Gastrocnemius medialis (tissue), 4 donors: ENCODE results near the gene CERS6. TPM values are rescaled to one million over a fixed set of nuclear protein-coding genes. Genes with fewer than 3 reads are reported as not detected.

Source experiments
- ATAC-seq, 2 donors: fragments of 150-250 bp; one replicate each; pipeline ENCODE4 v1.9.1; 2016
- DNase-seq, 2 donors: peaks; one replicate each; pipeline ENCODE4 v3.0.0-alpha.2; 2019
- H3K27ac ChIP-seq, 4 donors: fragments of 200-600 bp; sonication (generic); 1 replicate in 1 of 4; 2 replicates in 3 of 4; pipeline ENCODE4 v1.5.1; 2016 to 2018; ENCODE audit warnings: mild to moderate bottlenecking in 2 of 4, moderate library complexity in 1 of 4
- H3K27me3 ChIP-seq, 3 donors: fragments of 200-600 bp; sonication (generic) in 2 of 3; 1 replicate in 1 of 3; 2 replicates in 2 of 3; pipeline versions ENCODE4 v1.5.1 to v1.6.0; 2016 to 2019; ENCODE audit warnings: mild to moderate bottlenecking in 1 of 3, moderate library complexity in 1 of 3
- H3K36me3 ChIP-seq, 2 donors: fragments of 200-600 bp; sonication (generic) in 1 of 2; one replicate each; pipeline ENCODE4 v1.5.1; 2017 to 2018
- H3K4me1 ChIP-seq, 2 donors: fragments of 200-600 bp; sonication (generic) in 1 of 2; one replicate each; pipeline ENCODE4 v1.5.1; 2016 to 2017; ENCODE audit warnings: mild to moderate bottlenecking in 2 of 2
- H3K4me3 ChIP-seq, 4 donors: fragments of 200-600 bp; sonication (generic) in 3 of 4; 1 replicate in 1 of 4; 2 replicates in 3 of 4; pipeline ENCODE4 v1.5.1; 2016 to 2019; ENCODE audit warnings: mild to moderate bottlenecking in 2 of 4
- H3K9me3 ChIP-seq, 3 donors: fragments of 200-600 bp; sonication (generic) in 2 of 3; 1 replicate in 1 of 3; 2 replicates in 2 of 3; pipeline ENCODE4 v1.5.1; 2016 to 2019
- CTCF ChIP-seq, 5 experiments: fragments of 450-650 bp in 3 of 5; fragments of 200-600 bp in 2 of 5; sonication (generic) in 2 of 5; IDR thresholded peaks in 4 of 5; conservative IDR thresholded peaks in 1 of 5; 1 replicate in 4 of 5; 2 replicates in 1 of 5; pipeline ENCODE4 v1.5.1; 2016 to 2019; ENCODE audit warnings: antibody characterized with exemption in 5 of 5, mild to moderate bottlenecking in 3 of 5, moderate library complexity in 3 of 5
- POLR2A ChIP-seq, 2 donors: fragments of 450-650 bp; IDR thresholded peaks; one replicate each; pipeline ENCODE4 v1.6.1; 2017; ENCODE audit warnings: antibody characterized with exemption in 2 of 2, mild to moderate bottlenecking in 2 of 2, moderate library complexity in 2 of 2
- in situ Hi-C, 4 donors: fragments of 200-750 bp; cut with MboI; loops; one replicate each; pipeline versions ENCODE4 v1.15.0 to v1.8.0; 2017; ENCODE audit warnings: low sequenced_read_pairs in 4 of 4
- intact Hi-C: fragments of 100-400 bp; cut with DNase I; formaldehyde crosslinking; loops from one replicate; pipeline ENCODE4 v1.15.1; 2023; ENCODE audit warnings: low total_unique reads
- total RNA-seq, 4 donors: library from RNA; depleted of rRNA; stranded (reverse); fragments of >200 nt; gene quantifications; one replicate each; pipeline versions ENCODE4 v1.1.0 to v1.2.3, GENCODE V29; 2016

Gene CERS6
- total RNA-seq, 4 donors from 2014 or later: 11.9 to 18.0 (median 14.7) TPM

- peak in 1 of 2 donors; percentile 41 for ATAC-seq
- no peak for TF ChIP-seq POLR2A (IDR thresholded peaks at IDR 0.05)
- TF ChIP-seq CTCF (IDR thresholded peaks at IDR 0.05 in 4 of 5, conservative IDR thresholded peaks at IDR 0.05 in 1 of 5): no peak
- intact Hi-C loops: no loop called here
- Histone ChIP-seq H3K4me1 (peaks cover 14 to 23% of the 10 kb centered on the region in 2 donors), H3K27ac (peak overlapping the region in 2 of 4 donors; percentile 8 to 44), H3K27me3 (no peaks in the 10 kb centered on the region), H3K36me3 (no peaks in the 10 kb centered on the region), H3K9me3 (no peaks in the 10 kb centered on the region), H3K4me3 (no peak overlapping the region)
- peak in 1 of 2 donors; percentile 16 for DNase-seq
- in situ Hi-C loops: no loop called here
These were observed 127.8 kb downstream of the CERS6 start for GRCh38 chr2:168583710-168584521.

GRCh38 chr2:168584911-168585310 is 128.8 kb downstream of the CERS6 start:
- in situ Hi-C loops (no loop called here), intact Hi-C loops (no loop called here)
- no peak overlapping the region for H3K27ac ChIP-seq

GRCh38 chr2:168585700-168586099 is 129.6 kb downstream of the CERS6 start:
- no peak overlapping the region for H3K27ac ChIP-seq
- in situ Hi-C loops (no loop called here), intact Hi-C loops (no loop called here)
- no peak overlapping the region for H3K4me3 ChIP-seq
- no peak for DNase-seq
- H3K4me1 ChIP-seq: peaks cover 14 to 23% of the 10 kb centered on the region in 2 donors
- H3K36me3 ChIP-seq: no peaks in the 10 kb centered on the region
- H3K9me3 ChIP-seq: no peaks in the 10 kb centered on the region
- no peaks in the 10 kb centered on the region for H3K27me3 ChIP-seq
- TF ChIP-seq POLR2A (IDR thresholded peaks at IDR 0.05) (no peak), CTCF (IDR thresholded peaks at IDR 0.05 in 4 of 5, conservative IDR thresholded peaks at IDR 0.05 in 1 of 5) (no peak)
- ATAC-seq: no peak

More at GRCh38 chr2:168584911-168585310, 128.8 kb downstream of the CERS6 start:
- TF ChIP-seq CTCF (IDR thresholded peaks at IDR 0.05 in 4 of 5, conservative IDR thresholded peaks at IDR 0.05 in 1 of 5) (no peak), POLR2A (IDR thresholded peaks at IDR 0.05) (no peak)
- Histone ChIP-seq H3K4me3 (no peak overlapping the region), H3K36me3 (no peaks in the 10 kb centered on the region), H3K9me3 (no peaks in the 10 kb centered on the region), H3K27me3 (no peaks in the 10 kb centered on the region), H3K4me1 (peaks cover 14 to 23% of the 10 kb centered on the region in 2 donors)
- DNase-seq (no peak), ATAC-seq (no peak)

- TF ChIP-seq POLR2A (IDR thresholded peaks at IDR 0.05) (no peak), CTCF (IDR thresholded peaks at IDR 0.05 in 4 of 5, conservative IDR thresholded peaks at IDR 0.05 in 1 of 5) (no peak)
- in situ Hi-C loops (no loop called here), intact Hi-C loops (no loop called here)
- Histone ChIP-seq H3K9me3 (no peaks in the 10 kb centered on the region), H3K27me3 (no peaks in the 10 kb centered on the region), H3K4me3 (no peak overlapping the region), H3K36me3 (no peaks in the 10 kb centered on the region), H3K27ac (no peak overlapping the region), H3K4me1 (peaks cover 14 to 23% of the 10 kb centered on the region in 2 donors)
- ATAC-seq (no peak), DNase-seq (no peak)
These were observed 131.2 kb downstream of the CERS6 start for GRCh38 chr2:168587307-168587706.
